GM10248 (cell line): ENCODE data around the gene AMZ2.

Experiments
- CTCF ChIA-PET: fragments of 300-600 bp; sonication (Branson Sonifier 250); formaldehyde crosslinking; extraction: SDS; loops from one replicate; lab custom pipeline; 2021; ENCODE audit warnings: antibody characterized with exemption; lab: Yijun Ruan, JAX
- POLR2A ChIA-PET: fragments of 350-650 bp; sonication (Branson Sonifier 250); formaldehyde crosslinking; extraction: SDS; loops from one replicate; lab custom pipeline; 2020; ENCODE audit warnings: antibody characterized with exemption; lab: Yijun Ruan, JAX
- DNase-seq: peaks from one replicate; pipeline ENCODE4 v3.0.0; 2012; ENCODE audit errors: extremely low spot score
- CTCF ChIP-seq: IDR thresholded peaks from 2 replicates; pipeline ENCODE4 v1.5.1; 2012; ENCODE audit warnings: mild to moderate bottlenecking, low read depth; ENCODE audit errors: extremely low read depth, missing control alignments, control extremely low read depth

Gene AMZ2

GRCh38 chr17:68288375-68288774 is 40.5 kb downstream of the AMZ2 start:
- POLR2A ChIA-PET = interaction anchor here (0.7 kb wide), 1 partner anchor 149 kb away, joined by 3 read pairs; no protein-coding TSS in a partner anchor
- DNase-seq = peak; percentile 67
- TF ChIP-seq CTCF = no peak
- CTCF ChIA-PET = interaction anchor here (0.7 to 4.5 kb wide), 11 partner anchors 9 to 175 kb away, joined by 3 to 26 read pairs (median 3); partner anchors contain the start of gene WIPI1

- no peak for TF ChIP-seq CTCF
- DNase-seq = peak; percentile 52
- POLR2A ChIA-PET = interaction anchor here (0.7 kb wide), 1 partner anchor 148 kb away, joined by 3 read pairs; no protein-coding TSS in a partner anchor
- CTCF ChIA-PET = interaction anchor here (0.7 to 4.5 kb wide), 12 partner anchors 8 to 175 kb away, joined by 3 to 26 read pairs (median 3); partner anchors contain the start of gene WIPI1
These were observed 41.0 kb downstream of the AMZ2 start for GRCh38 chr17:68288804-68289203.

GRCh38 chr17:68289473-68289872 is 41.6 kb downstream of the AMZ2 start:
- DNase-seq = no peak
- POLR2A ChIA-PET = no interaction called here
- CTCF ChIA-PET = interaction anchor here (0.9 to 4.5 kb wide), 6 partner anchors 19 to 157 kb away, joined by 3 to 26 read pairs (median 4); no protein-coding TSS in a partner anchor
- no peak for TF ChIP-seq CTCF

- no peak for DNase-seq
- CTCF ChIA-PET = interaction anchor here (1.0 to 4.5 kb wide), 3 partner anchors 27 to 109 kb away, joined by 3 to 26 read pairs (median 3); no protein-coding TSS in a partner anchor
- POLR2A ChIA-PET = no interaction called here
- TF ChIP-seq CTCF = no peak
These were observed 42.1 kb downstream of the AMZ2 start for GRCh38 chr17:68289936-68290267.

GRCh38 chr17:68290268-68290954 is 42.6 kb downstream of the AMZ2 start:
- peak; percentile 44 for DNase-seq
- no peak for TF ChIP-seq CTCF
- POLR2A ChIA-PET = interaction anchor here (0.7 kb wide), 1 partner anchor 43 kb away, joined by 5 read pairs; the partner anchor contains the start of gene AMZ2
- CTCF ChIA-PET = interaction anchor here (0.9 to 4.5 kb wide), 5 partner anchors 27 to 177 kb away, joined by 3 to 26 read pairs (median 3); no protein-coding TSS in a partner anchor

- no peak for TF ChIP-seq CTCF
- ChIA-PET POLR2A (interaction anchor here (0.7 kb wide), 1 partner anchor 44 kb away, joined by 5 read pairs; the partner anchor contains the start of gene AMZ2), CTCF (interaction anchor here (0.9 to 2.0 kb wide), 5 partner anchors 90 to 176 kb away, joined by 3 to 6 read pairs (median 3); no protein-coding TSS in a partner anchor)
- DNase-seq = peak; percentile 86
These were observed 43.4 kb downstream of the AMZ2 start, which contains the start of the genes ARSG and SLC16A6 for GRCh38 chr17:68290955-68291835. TSS of gene ARSG (plus strand) at chr17:68291495. CDS start at chr17:68307494, 15,999 bp downstream. TSS of gene SLC16A6 (minus strand) at chr17:68291127. CDS start at chr17:68278320, 12,807 bp downstream.
